RKO (cell line): ENCODE results near the gene EZR.
"Not testable (repeated sequence)": the region's sequence is repeated elsewhere in the genome, so short reads cannot be mapped to it uniquely, and the experiment has no call there.

Source experiments
- DNase-seq: peaks from one replicate; pipeline ENCODE4 v3.0.0-alpha.2; 2016; ENCODE audit warnings: low spot score

Gene EZR

DNA sequence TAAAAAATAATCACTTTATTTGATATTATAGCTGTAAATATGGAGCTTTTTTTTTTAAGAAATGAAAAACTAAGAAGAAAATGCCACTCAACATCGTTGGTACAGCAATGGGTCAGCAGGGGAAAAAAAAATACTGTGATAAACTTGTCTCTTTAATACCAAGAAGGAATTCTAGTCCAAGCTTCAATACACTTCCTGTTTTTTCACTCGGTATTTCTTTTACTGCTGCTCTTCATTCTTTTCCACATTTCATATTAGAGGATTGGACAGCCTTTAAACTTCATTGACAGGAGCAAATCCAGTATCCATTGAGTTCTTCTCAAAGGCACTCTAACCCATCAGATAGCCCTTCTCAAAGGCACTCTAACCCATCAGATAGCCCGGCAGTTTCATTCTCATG, 22.2 kb upstream of the EZR start:
- no peak for DNase-seq

DNA sequence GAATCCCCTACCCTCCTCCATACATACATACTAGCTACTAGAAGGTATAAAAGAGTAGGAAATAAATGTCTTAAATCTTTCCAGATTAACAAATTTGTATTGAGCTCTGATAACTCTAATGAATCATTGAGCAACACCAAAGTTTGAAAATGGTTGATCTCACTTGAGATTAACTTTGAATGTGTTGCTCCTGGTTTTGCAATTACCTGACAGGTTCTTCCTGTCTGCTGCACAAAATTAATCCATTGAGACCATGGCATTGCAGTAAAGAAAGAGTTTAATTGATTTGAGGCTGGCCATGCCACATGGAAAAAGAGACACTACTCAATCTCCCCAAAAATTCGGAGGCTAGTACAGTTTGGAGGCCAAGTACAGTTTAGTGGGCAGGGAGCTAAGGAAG, 21.3 kb upstream of the EZR start:
- no peak for DNase-seq

GRCh38 chr6:158839796-158840195, 20.6 kb upstream of the EZR start:
- no peak for DNase-seq

GRCh38 chr6:158838790-158839189, 19.6 kb upstream of the EZR start:
- not testable (repeated sequence) for DNase-seq

- DNase-seq = no peak
Observed at GRCh38 chr6:158837684-158838625, 18.8 kb upstream of the EZR start.

GRCh38 chr6:158836625-158837311, 17.6 kb upstream of the EZR start:
- DNase-seq = no peak

GRCh38 chr6:158835616-158836221, 16.6 kb upstream of the EZR start:
- no peak for DNase-seq

DNA sequence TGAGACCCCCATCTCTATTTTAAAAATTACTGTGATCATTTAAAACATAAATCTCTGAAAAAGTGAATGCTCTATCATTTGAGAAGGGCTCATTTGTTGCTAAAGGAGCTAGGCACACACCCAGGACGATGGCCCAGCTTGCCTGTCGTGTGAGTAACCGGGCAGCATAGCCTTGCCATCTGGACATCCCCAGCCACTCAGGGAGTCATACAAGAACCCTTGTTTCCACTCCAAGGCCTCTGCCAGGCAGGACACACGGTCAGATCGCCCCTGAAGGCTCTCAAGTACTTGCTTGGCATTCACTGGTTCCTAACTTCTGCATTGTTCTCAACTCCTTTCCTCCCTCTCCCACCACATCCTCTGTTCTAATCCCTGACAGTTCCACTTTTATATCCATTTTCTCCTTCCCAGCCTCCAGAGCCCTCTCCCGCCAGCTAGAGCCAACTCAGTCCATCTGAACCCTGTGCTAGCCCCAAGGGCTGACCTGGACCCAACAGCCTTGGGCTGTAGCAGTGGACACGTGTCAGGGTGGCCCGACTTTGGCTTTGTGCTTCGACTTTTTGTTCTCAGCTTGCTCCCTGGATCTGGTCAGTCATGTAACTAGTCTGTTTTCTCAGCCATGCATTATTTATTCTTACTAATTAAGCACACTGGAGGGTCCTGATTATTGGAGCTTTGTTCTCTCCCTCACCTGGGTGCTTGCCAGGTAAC, 15.7 kb upstream of the EZR start:
- DNase-seq = no peak

DNA sequence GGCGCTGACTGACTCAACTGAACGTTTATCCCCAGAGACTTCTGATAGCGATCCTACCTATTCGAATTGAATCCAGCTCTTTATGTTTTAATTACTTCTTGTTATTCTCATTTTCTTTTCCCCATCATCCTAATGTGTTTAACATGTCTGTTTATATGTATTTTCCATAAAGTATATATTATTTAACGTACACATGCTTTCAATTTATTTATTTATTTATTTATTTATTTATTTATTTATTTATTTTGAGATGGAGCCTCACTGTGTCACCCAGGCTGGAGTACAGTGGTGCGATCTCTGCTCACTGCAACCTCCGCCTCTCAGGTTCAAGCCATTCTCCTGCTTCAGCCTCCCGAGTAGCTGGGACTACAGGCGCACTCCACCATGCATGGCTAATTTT, 13.6 kb upstream of the EZR start:
- not testable (repeated sequence) for DNase-seq

DNA sequence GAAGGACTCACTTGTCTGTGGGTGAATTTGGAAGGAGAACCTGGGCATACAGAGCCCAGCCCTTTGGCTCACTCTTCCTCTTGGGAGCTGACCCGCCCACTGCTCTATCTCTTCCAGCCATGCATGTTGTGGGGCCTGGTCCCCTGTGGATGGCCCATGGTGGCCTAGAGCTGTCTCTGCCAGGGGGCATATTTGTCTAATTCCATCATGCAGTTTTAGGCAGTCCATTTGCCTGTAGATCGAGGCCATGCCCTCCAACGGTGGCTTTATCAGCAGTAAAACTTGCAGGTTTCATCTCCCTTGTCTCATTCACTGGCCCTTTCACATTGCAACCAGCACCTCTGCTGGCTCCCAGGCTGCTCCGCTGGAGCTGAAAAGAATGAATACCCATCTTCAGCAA, 12.9 kb upstream of the EZR start:
- no peak for DNase-seq

DNA sequence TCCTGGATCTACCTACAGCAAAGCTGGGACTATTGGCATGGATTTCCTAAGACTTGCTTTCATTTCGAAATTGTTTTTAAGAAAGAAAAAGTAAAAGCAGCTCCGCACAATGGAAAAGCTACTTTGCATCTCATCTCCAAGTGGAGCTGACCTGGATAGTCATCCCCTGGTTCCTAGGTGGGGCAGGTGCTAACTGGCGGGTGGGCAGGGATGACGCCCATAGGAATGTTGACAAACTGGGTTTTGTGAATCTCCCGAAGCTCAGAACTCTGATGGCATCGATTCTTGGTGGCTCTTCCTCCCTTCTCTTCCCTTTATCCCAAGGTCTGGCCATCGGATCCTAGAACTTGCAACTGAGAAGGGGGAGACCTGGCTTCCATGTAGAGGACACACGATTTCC, 12.4 kb upstream of the EZR start:
- DNase-seq = no peak

DNA sequence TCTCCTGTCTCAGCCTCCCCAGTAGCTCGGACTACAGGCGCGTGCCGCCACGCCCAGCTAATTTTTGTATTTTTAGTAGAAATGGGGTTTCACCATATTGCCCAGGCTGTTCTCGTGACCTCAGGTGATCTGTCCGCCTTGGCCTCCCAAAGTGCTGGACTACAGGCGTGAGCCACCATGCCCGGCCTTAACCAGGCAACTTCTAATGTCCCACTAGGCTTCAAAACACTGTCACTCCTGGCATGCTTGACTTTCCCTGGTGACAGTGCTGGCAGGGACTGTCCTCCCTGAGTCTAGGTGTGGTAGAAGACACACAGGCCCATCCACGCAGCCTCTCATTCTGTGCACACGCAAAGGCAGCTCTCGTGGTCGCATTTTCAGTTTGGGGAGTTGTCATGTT, 11.6 kb upstream of the EZR start:
- no peak for DNase-seq

DNA sequence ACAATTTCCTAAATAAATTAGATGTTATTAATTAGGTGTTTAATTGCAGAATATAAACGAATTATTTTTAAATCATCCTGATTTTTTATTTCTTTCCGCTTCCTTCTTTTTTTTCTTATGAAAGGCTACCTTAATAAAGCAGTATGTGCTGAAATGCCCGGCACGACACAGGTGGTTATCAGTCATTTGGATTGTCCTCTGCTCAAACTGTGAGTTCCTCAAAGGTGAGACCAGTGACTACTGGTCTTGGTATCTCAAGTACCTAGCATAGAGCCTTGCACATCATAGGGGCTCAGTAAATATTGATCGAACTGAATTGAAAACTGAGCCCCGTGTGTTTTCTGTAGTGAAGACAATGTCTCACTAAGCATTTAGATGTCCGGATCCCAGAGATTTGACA, 9.6 kb upstream of the EZR start:
- DNase-seq = no peak

DNA sequence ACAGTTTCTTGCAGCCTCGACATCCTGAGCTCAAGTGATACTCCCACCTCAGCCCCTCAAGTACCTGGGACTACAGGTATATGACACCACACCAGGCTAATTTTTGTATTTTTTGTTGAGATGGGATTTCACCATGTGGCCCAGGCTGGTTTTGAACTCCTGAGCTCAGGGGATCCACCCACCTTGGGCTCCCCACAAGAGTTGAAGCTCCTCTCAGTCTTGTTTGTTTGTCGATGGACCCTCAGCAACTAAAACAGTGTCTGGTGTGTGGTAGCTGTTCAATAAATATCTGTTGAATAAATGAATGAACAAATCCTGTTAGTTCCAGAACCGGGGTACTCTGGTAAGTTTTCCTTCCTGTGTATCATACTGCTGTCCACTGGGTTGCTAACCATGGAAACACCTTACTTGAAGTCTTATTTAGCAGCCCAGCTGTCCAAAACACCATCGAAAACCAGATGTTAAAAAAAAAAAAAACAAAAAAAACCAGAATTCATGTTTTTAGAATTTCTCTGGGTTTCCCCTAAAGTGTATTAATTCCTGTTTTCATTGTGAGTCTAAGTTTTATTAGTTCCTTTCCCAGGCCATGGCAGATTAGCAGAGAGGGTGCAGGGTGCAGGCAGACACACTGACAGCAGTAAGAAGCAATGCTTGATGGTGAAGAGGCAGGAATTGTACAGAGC, 7.8 kb upstream of the EZR start:
- no peak for DNase-seq

GRCh38 chr6:158825951-158826306, 6.8 kb upstream of the EZR start:
- DNase-seq = no peak

GRCh38 chr6:158825038-158825950, 6.1 kb upstream of the EZR start:
- no peak for DNase-seq

DNA sequence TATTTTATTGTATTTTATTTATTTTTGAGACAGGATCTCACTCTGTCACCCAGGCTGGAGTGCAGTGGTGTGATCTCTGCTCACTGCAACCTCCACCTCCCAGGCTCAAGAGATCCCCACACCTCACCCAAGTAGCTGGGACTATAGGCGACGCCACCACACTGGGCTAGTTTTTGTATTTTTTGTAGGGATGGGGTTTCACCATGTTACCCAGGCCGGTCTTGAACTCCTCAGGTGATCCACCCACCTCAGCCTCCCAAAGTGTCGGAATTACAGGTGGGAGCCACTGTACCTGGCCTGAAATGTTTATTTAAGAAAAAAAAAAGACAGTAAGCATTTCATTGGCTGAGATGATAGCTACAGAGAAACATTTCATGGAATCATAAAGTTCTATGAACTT, 4.4 kb upstream of the EZR start:
- not testable (repeated sequence) for DNase-seq

DNA sequence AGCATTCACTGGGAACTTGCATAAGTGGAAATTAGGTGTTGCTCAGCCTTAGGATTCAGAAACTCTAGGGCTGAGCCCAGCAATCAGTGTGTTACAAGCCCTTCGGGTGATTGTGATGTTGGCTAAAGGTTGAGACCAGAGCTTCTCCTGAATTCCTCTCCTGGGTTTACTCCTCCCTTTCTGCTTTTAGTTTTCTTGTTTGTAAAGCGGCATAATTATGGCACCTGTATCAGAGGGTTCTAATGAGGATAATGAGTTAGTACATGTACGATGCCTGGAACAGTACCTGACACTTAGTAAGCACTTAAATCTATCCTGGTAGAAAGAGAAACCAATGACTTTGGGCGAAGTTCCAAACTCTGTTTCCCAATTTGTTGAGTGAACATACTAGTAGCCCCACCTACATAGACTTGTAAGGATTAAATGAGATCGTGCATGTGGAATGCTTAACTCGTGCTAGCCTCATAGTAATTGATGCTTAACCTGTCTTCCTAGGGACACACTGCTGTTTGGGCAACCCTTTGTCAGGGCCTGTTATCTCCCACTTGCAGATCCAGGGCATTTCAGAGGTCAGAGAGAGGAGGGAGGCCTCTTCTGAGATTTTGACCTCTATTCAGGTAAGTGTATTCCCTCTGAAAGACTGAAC, 932 bp upstream of the EZR start:
- DNase-seq = no peak

DNA sequence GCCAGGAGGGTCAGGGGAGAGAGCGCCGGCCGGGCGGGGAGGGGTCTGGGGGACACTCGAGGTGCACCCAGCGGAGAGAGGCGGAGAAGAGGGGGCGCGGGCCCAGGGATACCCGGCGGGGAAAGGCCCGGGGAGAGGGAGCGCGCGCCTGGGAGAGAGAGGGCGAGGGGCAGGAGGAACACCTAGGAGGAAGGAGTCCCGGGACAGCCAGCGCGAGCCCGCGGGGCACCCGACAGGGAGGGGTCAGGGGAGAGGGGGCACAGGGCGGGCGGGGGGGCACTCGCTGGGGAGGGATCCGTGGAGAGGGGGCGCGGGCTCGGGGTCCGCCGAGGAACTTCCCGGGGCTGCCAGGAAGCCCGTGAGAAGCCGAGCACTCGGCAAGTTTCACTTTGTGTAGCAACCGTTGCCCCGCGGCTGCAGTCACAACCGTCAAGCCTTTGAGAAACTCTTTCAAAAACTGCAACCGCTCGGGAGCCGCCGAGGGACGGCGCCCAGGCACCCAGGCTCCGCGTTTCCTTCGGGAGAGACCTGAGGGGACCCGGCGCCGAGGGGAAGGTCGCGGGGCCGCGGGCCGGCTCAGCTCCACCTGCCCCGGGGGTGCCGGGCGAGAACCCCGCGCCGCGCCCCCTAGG, 471 bp downstream of the EZR start:
- peak; percentile 68 for DNase-seq
